GM21367 (cell line): ENCODE data around the gene SLC18B1.

Source experiments
- ATAC-seq: cut with Tn5 transposase; IDR thresholded peaks from one replicate; pipeline ENCODE4 v1.9.1; 2021; ENCODE audit not compliant: unreplicated experiment

SLC18B1 gene

GRCh38 chr6:132797951-132798868, at the start of gene SLC18B1:
SLC18B1 (minus strand) TSS chr6:132798637; CDS start chr6:132798456, 181 bp downstream.
- peak; percentile 34 for ATAC-seq

- ATAC-seq, result no peak
Observed at GRCh38 chr6:132843316-132844035, 45.0 kb upstream of the SLC18B1 start.

- ATAC-seq, result no peak
Observed at GRCh38 chr6:132841966-132842365, 43.5 kb upstream of the SLC18B1 start.

GRCh38 chr6:132832891-132833290, 34.5 kb upstream of the SLC18B1 start:
- ATAC-seq, result no peak

- peak; percentile 49 for ATAC-seq
Observed at GRCh38 chr6:132830334-132830751, 31.9 kb upstream of the SLC18B1 start.

GRCh38 chr6:132820629-132821381, 22.4 kb upstream of the SLC18B1 start:
- ATAC-seq, result no peak

- no peak for ATAC-seq
Observed at GRCh38 chr6:132819405-132820161, 21.1 kb upstream of the SLC18B1 start.

- no peak for ATAC-seq
Observed at GRCh38 chr6:132818404-132819359, 20.2 kb upstream of the SLC18B1 start.

- no peak for ATAC-seq
Observed at GRCh38 chr6:132817554-132818403, 19.3 kb upstream of the SLC18B1 start.

- ATAC-seq, result no peak
Observed at GRCh38 chr6:132816660-132817059, 18.2 kb upstream of the SLC18B1 start.

- ATAC-seq, result peak; percentile 1
Observed at GRCh38 chr6:132814716-132815570, 16.5 kb upstream of the SLC18B1 start.

GRCh38 chr6:132813173-132813856, 14.9 kb upstream of the SLC18B1 start:
- peak; percentile 25 for ATAC-seq

GRCh38 chr6:132812756-132813172, 14.3 kb upstream of the SLC18B1 start:
- ATAC-seq, result peak; percentile 1

GRCh38 chr6:132812255-132812732, 13.9 kb upstream of the SLC18B1 start:
- no peak for ATAC-seq

GRCh38 chr6:132811276-132811675, 12.8 kb upstream of the SLC18B1 start:
- no peak for ATAC-seq

- no peak for ATAC-seq
Observed at GRCh38 chr6:132805548-132805947, 7.1 kb upstream of the SLC18B1 start.

- no peak for ATAC-seq
Observed at GRCh38 chr6:132804251-132804650, 5.8 kb upstream of the SLC18B1 start.
